ENCODE data around the gene TTC3. TPM values are rescaled to one million over a fixed set of nuclear protein-coding genes. Genes with fewer than 3 reads are reported as not detected.
A peak's percentile ranks its signal among the peaks of the same experiment; 100 is the strongest.

The TTC3 gene
- polyA plus RNA-seq, 3 donors: 31.3 to 47.4 (median 41.2) TPM

GRCh38 chr21:37055271-37055855 lies 17.7 kb upstream of the TTC3 start:
- whole genome bisulfite sequencing, 3 donors: 75 to 86% (median 85%) methylated on average over 2 of the region's 2 CpGs
- H3K27ac ChIP-seq (ENCODE audit: low read depth, low read length): no peak overlapping the region

- WGBS, 3 donors: 88 to 90% (median 88%) methylated on average over 7 of the region's 7 CpGs
Observed at GRCh38 chr21:37057614-37058013, 15.4 kb upstream of the TTC3 start.

GRCh38 chr21:37058261-37058660 lies 14.8 kb upstream of the TTC3 start:
- 50 to 69% (median 63%) methylated on average over 2 of the region's 2 CpGs for WGBS, 3 donors
- no peak overlapping the region for H3K27ac ChIP-seq (ENCODE audit: low read depth, low read length)

More at GRCh38 chr21:37057614-37058013, 15.4 kb upstream of the TTC3 start:
- H3K27ac ChIP-seq (ENCODE audit: low read depth, low read length): no peak overlapping the region

GRCh38 chr21:37059181-37059580 lies 13.9 kb upstream of the TTC3 start:
- H3K27ac ChIP-seq (ENCODE audit: low read depth, low read length): no peak overlapping the region
- WGBS, 3 donors: 64 to 76% (median 70%) methylated on average over 5 of the region's 5 CpGs

- WGBS, 3 donors: 76 to 81% (median 78%) methylated on average over 1 of the region's 1 CpG
Observed at GRCh38 chr21:37060296-37060695, 12.8 kb upstream of the TTC3 start.

GRCh38 chr21:37061926-37062592 lies 11.0 kb upstream of the TTC3 start:
- 72 to 77% (median 73%) methylated on average over 7 of the region's 7 CpGs for WGBS, 3 donors
- no peak overlapping the region for H3K27ac ChIP-seq (ENCODE audit: low read depth, low read length)

More at GRCh38 chr21:37060296-37060695, 12.8 kb upstream of the TTC3 start:
- no peak overlapping the region for H3K27ac ChIP-seq (ENCODE audit: low read depth, low read length)

- WGBS, 3 donors: 87 to 90% (median 88%) methylated on average over 6 of the region's 6 CpGs
- H3K27ac ChIP-seq (ENCODE audit: low read depth, low read length): no peak overlapping the region
Observed at GRCh38 chr21:37062593-37062935, 10.5 kb upstream of the TTC3 start.

- no peak overlapping the region for H3K27ac ChIP-seq (ENCODE audit: low read depth, low read length)
- 64 to 79% (median 77%) methylated on average over 1 of the region's 1 CpG for WGBS, 3 donors
Observed at GRCh38 chr21:37063433-37063832, 9.6 kb upstream of the TTC3 start.

- H3K27ac ChIP-seq (ENCODE audit: low read depth, low read length): no peak overlapping the region
Observed at GRCh38 chr21:37064841-37065240, 8.2 kb upstream of the TTC3 start.

GRCh38 chr21:37065561-37066177 lies 7.4 kb upstream of the TTC3 start:
- WGBS, 3 donors: 95 to 97% (median 97%) methylated on average over 9 of the region's 9 CpGs

GRCh38 chr21:37071561-37072273 lies 1.3 kb upstream of the TTC3 start:
- peak overlapping the region; percentile 88 for H3K27ac ChIP-seq (ENCODE audit: low read depth, low read length)
- 19 to 29% (median 27%) methylated on average over 12 of the region's 12 CpGs for WGBS, 3 donors

More at GRCh38 chr21:37065561-37066177, 7.4 kb upstream of the TTC3 start:
- no peak overlapping the region for H3K27ac ChIP-seq (ENCODE audit: low read depth, low read length)

- 0 to 1% (median 0%) methylated on average over 50 to 54 of the region's 54 CpGs for WGBS, 3 donors
- peak overlapping the region; percentile 88 for H3K27ac ChIP-seq (ENCODE audit: low read depth, low read length)
Observed at GRCh38 chr21:37072274-37072987, 623 bp upstream of the TTC3 start.

- no peak overlapping the region for H3K27ac ChIP-seq (ENCODE audit: low read depth, low read length)
- 0 to 1% (median 0%) methylated on average over 57 to 70 of the region's 70 CpGs for WGBS, 3 donors
Observed at GRCh38 chr21:37073417-37074196, 553 bp downstream of the TTC3 start.

- WGBS, 3 donors: 2 to 3% (median 2%) methylated on average over 13 of the region's 13 CpGs
Observed at GRCh38 chr21:37074197-37074510, 1.1 kb downstream of the TTC3 start.

GRCh38 chr21:37074546-37074945 lies 1.5 kb downstream of the TTC3 start:
- 21 to 34% (median 26%) methylated on average over 9 of the region's 9 CpGs for WGBS, 3 donors
- no peak overlapping the region for H3K27ac ChIP-seq (ENCODE audit: low read depth, low read length)

More at GRCh38 chr21:37074197-37074510, 1.1 kb downstream of the TTC3 start:
- H3K27ac ChIP-seq (ENCODE audit: low read depth, low read length): no peak overlapping the region

GRCh38 chr21:37075214-37075770 lies 2.2 kb downstream of the TTC3 start:
- H3K27ac ChIP-seq (ENCODE audit: low read depth, low read length): no peak overlapping the region
- 83 to 93% (median 90%) methylated on average over 4 of the region's 4 CpGs for WGBS, 3 donors

- H3K27ac ChIP-seq (ENCODE audit: low read depth, low read length): no peak overlapping the region
- 94 to 98% (median 95%) methylated on average over 4 of the region's 4 CpGs for WGBS, 3 donors
Observed at GRCh38 chr21:37076087-37076850, 3.2 kb downstream of the TTC3 start.
